Endodermal cell (in vitro differentiated cells): Measurements from ENCODE around the gene ADGRB2. TPM values are rescaled to one million over a fixed set of nuclear protein-coding genes. Genes with fewer than 3 reads are reported as not detected.

Experiments used
- DNase-seq: peaks from one replicate; pipeline ENCODE4 v3.0.0-alpha.2; 2017
- H3K27ac ChIP-seq: 2 replicates; pipeline ENCODE4 v1.5.1; 2013; ENCODE audit warnings: mild to moderate bottlenecking, low read depth, low read length, moderate library complexity
- H3K27me3 ChIP-seq: 2 replicates; pipeline ENCODE4 v1.6.1; 2013; ENCODE audit warnings: mild to moderate bottlenecking, low read length, moderate library complexity; ENCODE audit not compliant: insufficient read depth, control insufficient read depth, poor library complexity, severe bottlenecking
- H3K36me3 ChIP-seq: 2 replicates; pipeline ENCODE4 v1.7.0; 2013; ENCODE audit warnings: mild to moderate bottlenecking, low read length, moderate library complexity; ENCODE audit not compliant: control insufficient read depth, insufficient read depth
- H3K4me1 ChIP-seq: one replicate; pipeline ENCODE4 v1.7.0; 2013; ENCODE audit warnings: low read length; ENCODE audit not compliant: control insufficient read depth, insufficient read depth
- H3K4me3 ChIP-seq: 2 replicates; pipeline ENCODE4 v1.5.1; 2013; ENCODE audit warnings: mild to moderate bottlenecking, low read length, moderate library complexity
- H3K9ac ChIP-seq: 2 replicates; pipeline ENCODE4 v1.6.1; 2013; ENCODE audit warnings: mild to moderate bottlenecking, low read length, moderate library complexity; ENCODE audit not compliant: poor library complexity, severe bottlenecking; ENCODE audit errors: extremely low read depth
- H3K9me3 ChIP-seq: 2 replicates; pipeline ENCODE4 v1.6.1; 2013; ENCODE audit warnings: mild to moderate bottlenecking, low read length, moderate library complexity; ENCODE audit not compliant: control insufficient read depth
- H3K27ac Mint-ChIP-seq: 2 replicates; pipeline ENCODE4 v1.8.0; 2020; ENCODE audit warnings: mixed read lengths
- H3K27me3 Mint-ChIP-seq: 2 replicates; pipeline ENCODE4 v1.8.0; 2021; ENCODE audit warnings: mild to moderate bottlenecking, mixed read lengths; ENCODE audit not compliant: insufficient read depth
- H3K36me3 Mint-ChIP-seq: 2 replicates; pipeline ENCODE4 v1.8.0; 2020; ENCODE audit warnings: low read depth, mixed read lengths
- H3K4me1 Mint-ChIP-seq: 2 replicates; pipeline ENCODE4 v1.8.0; 2020; ENCODE audit warnings: mixed read lengths
- H3K4me3 Mint-ChIP-seq: 2 replicates; pipeline ENCODE4 v1.8.0; 2020; ENCODE audit warnings: mild to moderate bottlenecking, moderate library complexity, mixed read lengths
- H3K9me3 Mint-ChIP-seq: 2 replicates; pipeline ENCODE4 v1.8.0; 2020; ENCODE audit warnings: mild to moderate bottlenecking, mixed read lengths
- WGBS, 2 experiments: methylation state at CpG; one replicate each; pipeline versions ENCODE4 v1.1.5 to v1.1.7; 2013; ENCODE audit warnings: missing lambda C conversion rate in 2 of 2, mixed read lengths in 1 of 2; ENCODE audit not compliant: insufficient coverage in 1 of 2, insufficient read length in 1 of 2; 5-methylcytosine and 5-hydroxymethylcytosine counted together
- total RNA-seq, 2 donors: library from RNA; stranded (reverse); fragmentation: NEBNext Ultra II Directional in 1 of 2; extraction: Animal tissue kit (Norgen Biotek cat#: 25700) in 1 of 2; gene quantifications; 2 replicates in 1 of 2; 3 replicates in 1 of 2; pipeline ENCODE4 v1.2.1, GENCODE V29; 2021
- TF ChIP-seq, protein P1 (sequence below): fragments of 200-600 bp; sonication (generic); conservative IDR thresholded peaks from 2 replicates; pipeline ENCODE4 v1.5.0; 2021; ENCODE audit warnings: antibody characterized with exemption, mild to moderate bottlenecking

ADGRB2 gene
- total RNA-seq, 2 donors from 2014 or later: 13.1 to 22.7 TPM

DNA sequence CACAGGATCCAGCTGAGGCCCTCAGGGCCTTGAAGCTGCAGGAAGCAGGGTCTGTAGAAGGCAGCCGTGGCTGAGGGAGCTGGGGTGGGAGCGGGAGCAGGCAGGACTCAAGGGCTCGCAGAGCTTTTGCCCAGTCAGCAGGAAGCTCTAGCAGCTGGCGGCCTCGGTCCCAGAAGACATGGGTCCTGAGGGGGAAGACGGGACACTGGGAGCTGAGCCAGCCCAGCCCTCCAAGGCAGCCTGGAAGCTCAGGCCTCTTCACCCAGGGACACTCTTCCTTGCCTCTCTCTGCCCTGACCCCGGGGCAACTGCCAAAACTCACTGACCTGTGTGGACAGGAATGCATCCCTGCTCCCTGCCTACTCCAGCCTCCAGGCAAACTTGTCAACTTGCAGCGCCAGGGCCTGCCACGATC lies 8.9 kb downstream of the ADGRB2 start:
- WGBS, 2 experiments: 90 to 92% methylated on average over 3 to 9 of the region's 9 CpGs
- no peak for DNase-seq
- peaks cover 9% of the 10 kb centered on the region for H3K4me1 ChIP-seq
- Mint-ChIP-seq H3K4me3 (no peak overlapping the region), H3K4me1 (peaks cover 10% of the 10 kb centered on the region), H3K36me3 (no peaks in the 10 kb centered on the region), H3K27ac (no peak overlapping the region), H3K27me3 (no peaks in the 10 kb centered on the region), H3K9me3 (no peaks in the 10 kb centered on the region)
- no peaks in the 10 kb centered on the region for H3K9me3 ChIP-seq
- no peak overlapping the region for H3K4me3 ChIP-seq
- H3K27ac ChIP-seq: no peak overlapping the region
- no peak overlapping the region for H3K9ac ChIP-seq
- H3K27me3 ChIP-seq: no peaks in the 10 kb centered on the region
- TF ChIP-seq, protein P1, sequence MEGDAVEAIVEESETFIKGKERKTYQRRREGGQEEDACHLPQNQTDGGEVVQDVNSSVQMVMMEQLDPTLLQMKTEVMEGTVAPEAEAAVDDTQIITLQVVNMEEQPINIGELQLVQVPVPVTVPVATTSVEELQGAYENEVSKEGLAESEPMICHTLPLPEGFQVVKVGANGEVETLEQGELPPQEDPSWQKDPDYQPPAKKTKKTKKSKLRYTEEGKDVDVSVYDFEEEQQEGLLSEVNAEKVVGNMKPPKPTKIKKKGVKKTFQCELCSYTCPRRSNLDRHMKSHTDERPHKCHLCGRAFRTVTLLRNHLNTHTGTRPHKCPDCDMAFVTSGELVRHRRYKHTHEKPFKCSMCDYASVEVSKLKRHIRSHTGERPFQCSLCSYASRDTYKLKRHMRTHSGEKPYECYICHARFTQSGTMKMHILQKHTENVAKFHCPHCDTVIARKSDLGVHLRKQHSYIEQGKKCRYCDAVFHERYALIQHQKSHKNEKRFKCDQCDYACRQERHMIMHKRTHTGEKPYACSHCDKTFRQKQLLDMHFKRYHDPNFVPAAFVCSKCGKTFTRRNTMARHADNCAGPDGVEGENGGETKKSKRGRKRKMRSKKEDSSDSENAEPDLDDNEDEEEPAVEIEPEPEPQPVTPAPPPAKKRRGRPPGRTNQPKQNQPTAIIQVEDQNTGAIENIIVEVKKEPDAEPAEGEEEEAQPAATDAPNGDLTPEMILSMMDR: no peak
- no peaks in the 10 kb centered on the region for H3K36me3 ChIP-seq

DNA sequence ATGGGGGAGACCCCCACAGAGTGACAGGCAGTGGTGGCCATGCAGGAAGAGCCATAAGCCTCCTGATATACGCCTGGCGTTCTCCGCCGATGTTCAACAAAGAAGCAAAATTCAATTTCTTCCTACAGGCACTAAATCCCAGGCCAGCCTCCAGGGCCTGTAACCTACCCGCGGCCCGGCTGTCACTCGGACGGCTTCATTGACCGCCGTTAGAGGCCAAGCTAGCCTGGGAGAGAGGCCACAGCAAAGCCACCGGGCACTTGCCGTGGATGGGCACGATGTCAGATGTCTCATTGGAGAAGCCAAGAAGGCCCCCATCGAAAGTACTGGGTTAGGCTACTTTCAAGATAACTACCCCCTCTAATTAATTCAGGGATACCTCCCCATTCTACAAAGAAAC lies 9.7 kb downstream of the ADGRB2 start:
- TF ChIP-seq, protein P1: no peak
- Histone ChIP-seq H3K9me3 (no peaks in the 10 kb centered on the region), H3K27ac (no peak overlapping the region), H3K4me3 (no peak overlapping the region), H3K36me3 (no peaks in the 10 kb centered on the region), H3K27me3 (no peaks in the 10 kb centered on the region), H3K9ac (no peak overlapping the region), H3K4me1 (peaks cover 5% of the 10 kb centered on the region)
- Mint-ChIP-seq H3K36me3 (no peaks in the 10 kb centered on the region), H3K4me3 (no peak overlapping the region), H3K27me3 (no peaks in the 10 kb centered on the region), H3K4me1 (peaks cover 2% of the 10 kb centered on the region), H3K27ac (no peak overlapping the region), H3K9me3 (no peaks in the 10 kb centered on the region)
- DNase-seq: no peak
- 88 to 92% methylated on average over 9 to 15 of the region's 15 CpGs for WGBS, 2 experiments

DNA sequence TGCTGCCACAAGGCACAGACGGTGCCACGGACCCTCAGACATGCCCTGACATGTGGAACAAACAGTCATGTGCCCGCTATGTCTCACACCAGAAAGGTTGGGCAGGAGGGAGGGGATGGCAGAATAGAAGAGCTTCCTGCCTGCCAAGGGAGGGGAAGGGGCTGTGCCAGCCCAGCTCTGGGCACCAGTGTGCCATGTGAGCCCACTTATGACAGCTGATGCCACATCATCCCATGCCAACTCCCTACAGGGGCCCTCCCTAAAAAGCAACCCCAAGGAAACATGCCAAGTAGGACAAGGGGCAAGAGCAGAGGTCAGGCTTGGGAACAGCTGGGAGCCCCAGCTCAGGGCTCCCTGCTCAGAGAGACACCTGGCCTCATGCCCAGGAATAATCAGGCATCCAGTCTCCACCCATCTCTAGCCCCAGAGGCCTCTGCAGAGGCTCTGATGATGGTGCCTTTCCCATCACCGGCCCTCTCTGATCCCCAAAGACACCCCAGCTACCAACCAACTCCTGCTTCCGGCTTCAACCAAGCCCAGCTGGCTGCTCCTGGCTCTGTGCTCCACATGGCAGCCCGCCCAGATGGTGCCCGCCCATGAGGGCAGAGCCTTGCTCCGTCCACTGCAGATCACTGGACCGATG lies 10.3 kb downstream of the ADGRB2 start:
- Mint-ChIP-seq H3K36me3 (no peaks in the 10 kb centered on the region), H3K27ac (no peak overlapping the region), H3K9me3 (no peaks in the 10 kb centered on the region), H3K27me3 (no peaks in the 10 kb centered on the region), H3K4me1 (peaks cover 5% of the 10 kb centered on the region), H3K4me3 (no peak overlapping the region)
- Histone ChIP-seq H3K9me3 (no peaks in the 10 kb centered on the region), H3K27ac (no peak overlapping the region), H3K4me1 (peaks cover 5% of the 10 kb centered on the region), H3K9ac (no peak overlapping the region), H3K36me3 (no peaks in the 10 kb centered on the region), H3K4me3 (no peak overlapping the region), H3K27me3 (no peaks in the 10 kb centered on the region)
- WGBS, 2 experiments: 92 to 93% methylated on average over 7 to 9 of the region's 9 CpGs
- TF ChIP-seq, protein P1: no peak
- no peak for DNase-seq
